Stimulated activated naive CD8-positive, alpha-beta T cell treated with anti-CD3 and anti-CD28 coated beads, Interleukin-15, amount 100 ng/mL, for 72 hours (primary cell): ENCODE data around the gene HACD3.

Experiments
- ATAC-seq: fragments of 150-1000 bp; cut with Tn5 transposase; 2 replicates; pipeline ENCODE4 v1.10.0; 2021; ENCODE audit warnings: mild to moderate bottlenecking, moderate library complexity
- DNase-seq, 2 donors: peaks; one replicate each; pipeline ENCODE4 v3.0.0; 2021 to 2022
- H3K27ac Mint-ChIP-seq, 2 donors: one replicate each; pipeline ENCODE4 v1.8.0; 2022; ENCODE audit warnings: mild to moderate bottlenecking in 2 of 2, mixed read lengths in 2 of 2, moderate library complexity in 2 of 2
- H3K27me3 Mint-ChIP-seq: one replicate; pipeline ENCODE4 v1.8.0; 2022; ENCODE audit warnings: mixed read lengths
- H3K4me1 Mint-ChIP-seq: one replicate; pipeline ENCODE4 v1.8.0; 2022; ENCODE audit warnings: mild to moderate bottlenecking, mixed read lengths
- H3K4me3 Mint-ChIP-seq, 2 donors: one replicate each; pipeline ENCODE4 v1.8.0; 2022; ENCODE audit warnings: mild to moderate bottlenecking in 2 of 2, mixed read lengths in 2 of 2, moderate library complexity in 1 of 2
- H3K9me3 Mint-ChIP-seq, 2 donors: one replicate each; pipeline ENCODE4 v1.8.0; 2022; ENCODE audit warnings: mixed read lengths in 2 of 2

Gene HACD3

GRCh38 chr15:65569728-65570127 is 39.5 kb downstream of the HACD3 start:
- no peak for DNase-seq
- Mint-ChIP-seq H3K27me3 (no peaks in the 10 kb centered on the region), H3K4me3 (no peak overlapping the region), H3K4me1 (no peaks in the 10 kb centered on the region), H3K9me3 (no peaks in the 10 kb centered on the region), H3K27ac (no peak overlapping the region)
- no peak for ATAC-seq

DNA sequence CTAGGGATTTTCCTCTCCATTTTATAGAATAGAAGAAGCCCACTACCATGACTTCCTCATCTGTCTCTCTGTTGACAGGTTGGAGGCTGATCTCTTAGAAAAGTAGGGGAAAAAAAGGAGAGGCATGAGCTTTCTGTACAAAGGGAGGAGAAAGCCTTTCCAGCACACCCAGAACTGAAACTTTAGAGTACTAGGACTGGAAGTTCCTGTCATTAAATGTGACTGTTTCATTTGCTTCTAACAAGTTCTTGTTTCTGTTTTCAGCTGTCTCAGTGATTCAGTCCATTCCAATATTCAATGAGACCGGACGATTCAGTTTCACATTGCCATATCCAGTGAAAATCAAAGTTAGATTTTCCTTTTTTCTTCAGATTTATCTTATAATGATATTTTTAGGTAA is 41.7 kb downstream of the HACD3 start:
- no peaks in the 10 kb centered on the region for H3K4me1 Mint-ChIP-seq
- H3K27me3 Mint-ChIP-seq, result no peaks in the 10 kb centered on the region
- DNase-seq, result no peak
- H3K27ac Mint-ChIP-seq, result no peak overlapping the region
- H3K4me3 Mint-ChIP-seq, result no peak overlapping the region
- no peak for ATAC-seq
- no peaks in the 10 kb centered on the region for H3K9me3 Mint-ChIP-seq

DNA sequence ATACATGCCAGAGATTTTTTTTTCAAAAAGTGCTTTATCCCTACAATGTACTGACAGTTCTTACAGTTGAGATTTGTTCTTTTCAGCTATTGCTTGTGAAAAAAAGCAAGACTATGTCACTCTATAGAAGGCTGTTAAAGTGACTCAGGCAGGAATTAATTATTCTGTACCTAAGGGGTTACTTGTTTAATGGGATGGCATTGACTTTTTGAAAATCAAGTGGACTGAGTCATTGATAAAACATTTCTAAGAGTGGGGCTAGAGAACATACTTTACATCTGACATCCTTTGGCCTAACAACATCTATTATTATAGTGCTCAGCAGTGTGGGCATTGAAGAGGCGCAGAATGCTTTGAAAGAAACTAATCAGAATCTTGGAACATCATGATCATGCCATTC is 46.4 kb downstream of the HACD3 start:
- H3K4me3 Mint-ChIP-seq, result no peak overlapping the region
- no peaks in the 10 kb centered on the region for H3K4me1 Mint-ChIP-seq
- H3K27me3 Mint-ChIP-seq, result no peaks in the 10 kb centered on the region
- no peaks in the 10 kb centered on the region for H3K9me3 Mint-ChIP-seq
- DNase-seq (no peak), ATAC-seq (no peak)
- no peak overlapping the region for H3K27ac Mint-ChIP-seq

- Mint-ChIP-seq H3K4me3 (no peak overlapping the region), H3K4me1 (no peaks in the 10 kb centered on the region), H3K27ac (peak overlapping the region in 1 of 2 donors; percentile 27), H3K9me3 (no peaks in the 10 kb centered on the region), H3K27me3 (no peaks in the 10 kb centered on the region)
- DNase-seq (no peak), ATAC-seq (no peak)
These were observed 47.1 kb downstream of the HACD3 start for GRCh38 chr15:65577129-65577996.

DNA sequence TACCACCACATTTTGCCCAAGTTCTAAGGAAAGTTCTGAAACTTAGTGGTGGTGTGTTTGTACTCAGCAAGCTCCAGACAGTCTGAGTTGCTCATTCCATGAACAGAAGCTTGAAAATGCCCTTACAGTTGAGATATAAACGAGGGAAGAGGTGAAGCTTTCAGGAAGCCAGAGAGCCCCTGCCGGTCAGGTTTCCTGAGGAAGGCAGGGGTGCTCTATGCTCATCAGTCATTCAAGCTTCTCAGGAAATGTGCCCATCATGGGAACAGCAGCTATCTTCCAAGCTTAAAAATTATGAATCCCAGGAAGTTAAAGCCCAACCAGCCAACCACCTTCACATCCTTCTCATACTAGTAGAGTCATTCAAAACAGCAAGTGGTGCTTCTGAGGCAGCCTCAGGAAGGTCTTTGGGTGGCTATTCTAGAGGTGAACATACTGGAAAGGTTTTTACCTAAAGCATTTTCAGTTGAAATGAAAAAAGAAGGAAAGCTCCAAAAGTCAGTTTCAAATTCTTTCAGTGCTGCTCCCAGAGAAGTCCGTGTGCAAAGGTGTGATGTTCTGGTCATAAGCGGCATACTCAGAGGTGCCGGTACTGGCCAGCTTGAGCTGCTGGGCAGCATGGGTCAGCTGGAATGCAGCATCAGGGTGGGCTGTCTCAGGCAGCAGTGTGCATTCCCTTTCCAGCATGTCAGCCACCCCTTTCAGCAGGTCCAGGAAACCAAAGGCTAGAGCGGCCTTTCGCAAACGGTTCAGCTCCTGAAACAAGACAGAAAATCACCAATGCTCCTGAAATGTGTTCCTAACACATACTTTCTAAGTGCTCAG is 48.9 kb downstream of the HACD3 start:
- ATAC-seq (no peak), DNase-seq (no peak)
- H3K4me1 Mint-ChIP-seq, result peaks cover 12% of the 10 kb centered on the region

GRCh38 chr15:65579762-65580161 is 49.5 kb downstream of the HACD3 start:
- Mint-ChIP-seq H3K9me3 (no peaks in the 10 kb centered on the region), H3K27me3 (no peaks in the 10 kb centered on the region), H3K27ac (no peak overlapping the region), H3K4me3 (no peak overlapping the region), H3K4me1 (peaks cover 17% of the 10 kb centered on the region)
- no peak for ATAC-seq
- no peak for DNase-seq

More for the DNA sequence above, 48.9 kb downstream of the HACD3 start:
- no peak overlapping the region for H3K4me3 Mint-ChIP-seq
- no peaks in the 10 kb centered on the region for H3K9me3 Mint-ChIP-seq
- no peaks in the 10 kb centered on the region for H3K27me3 Mint-ChIP-seq
- H3K27ac Mint-ChIP-seq, result peak overlapping the region in 1 of 2 donors; percentile 25

- H3K27ac Mint-ChIP-seq, result peak overlapping the region in 1 of 2 donors; percentile 43
- H3K4me3 Mint-ChIP-seq, result no peak overlapping the region
- no peaks in the 10 kb centered on the region for H3K27me3 Mint-ChIP-seq
- no peak for ATAC-seq
- no peaks in the 10 kb centered on the region for H3K9me3 Mint-ChIP-seq
- no peak for DNase-seq
- peaks cover 17% of the 10 kb centered on the region for H3K4me1 Mint-ChIP-seq
These were observed 50.0 kb downstream of the HACD3 start for GRCh38 chr15:65580287-65580686.

GRCh38 chr15:65583701-65584100 is 53.4 kb downstream of the HACD3 start:
- peak overlapping the region; percentile 24 to 52 for H3K4me3 Mint-ChIP-seq
- H3K9me3 Mint-ChIP-seq, result no peaks in the 10 kb centered on the region
- peak overlapping the region in 1 of 2 donors; percentile 95 for H3K27ac Mint-ChIP-seq
- ATAC-seq (peak; percentile 89), DNase-seq (peak; percentile 16 to 59)
- no peaks in the 10 kb centered on the region for H3K27me3 Mint-ChIP-seq
- H3K4me1 Mint-ChIP-seq, result peaks cover 23% of the 10 kb centered on the region

GRCh38 chr15:65584241-65584640 is 54.0 kb downstream of the HACD3 start:
- Mint-ChIP-seq H3K9me3 (no peaks in the 10 kb centered on the region), H3K4me3 (peak overlapping the region in 1 of 2 donors; percentile 52), H3K27ac (peak overlapping the region in 1 of 2 donors; percentile 95), H3K4me1 (peaks cover 23% of the 10 kb centered on the region), H3K27me3 (no peaks in the 10 kb centered on the region)
- no peak for ATAC-seq
- no peak for DNase-seq

- no peaks in the 10 kb centered on the region for H3K27me3 Mint-ChIP-seq
- DNase-seq (no peak), ATAC-seq (no peak)
- no peaks in the 10 kb centered on the region for H3K9me3 Mint-ChIP-seq
- peaks cover 23% of the 10 kb centered on the region for H3K4me1 Mint-ChIP-seq
- peak overlapping the region in 1 of 2 donors; percentile 12 for H3K27ac Mint-ChIP-seq
- no peak overlapping the region for H3K4me3 Mint-ChIP-seq
These were observed 56.8 kb downstream of the HACD3 start for GRCh38 chr15:65587094-65587493.

GRCh38 chr15:65595960-65596359 is 65.7 kb downstream of the HACD3 start:
- no peak for DNase-seq
- Mint-ChIP-seq H3K4me1 (no peaks in the 10 kb centered on the region), H3K4me3 (no peak overlapping the region)

GRCh38 chr15:65598468-65598867 is 68.2 kb downstream of the HACD3 start:
- H3K4me3 Mint-ChIP-seq, result no peak overlapping the region
- no peak overlapping the region for H3K27ac Mint-ChIP-seq
- ATAC-seq, result no peak
- H3K9me3 Mint-ChIP-seq, result no peaks in the 10 kb centered on the region
- H3K27me3 Mint-ChIP-seq, result no peaks in the 10 kb centered on the region
- no peak for DNase-seq
- H3K4me1 Mint-ChIP-seq, result no peaks in the 10 kb centered on the region

More at GRCh38 chr15:65595960-65596359, 65.7 kb downstream of the HACD3 start:
- no peak overlapping the region for H3K27ac Mint-ChIP-seq
- no peaks in the 10 kb centered on the region for H3K9me3 Mint-ChIP-seq
- no peaks in the 10 kb centered on the region for H3K27me3 Mint-ChIP-seq
- no peak for ATAC-seq

DNA sequence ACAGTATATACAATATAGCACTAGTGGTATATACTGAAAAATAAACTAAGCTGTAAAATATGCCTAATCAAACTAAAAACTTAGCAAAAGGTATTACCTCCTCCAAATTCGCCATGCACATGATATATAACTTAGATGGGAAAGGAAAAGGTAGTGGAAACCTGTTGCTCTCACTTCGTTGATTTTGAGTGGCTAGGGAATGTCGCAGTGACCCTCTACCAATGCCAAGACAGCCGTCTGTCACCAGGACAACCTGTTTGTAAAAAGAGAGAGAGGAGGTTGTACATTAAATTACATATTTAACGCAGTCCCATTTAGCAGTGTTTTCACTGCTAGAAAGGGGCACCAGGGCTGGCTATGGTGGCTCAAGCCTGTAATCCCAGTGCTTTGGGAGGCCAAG is 69.4 kb downstream of the HACD3 start:
- no peaks in the 10 kb centered on the region for H3K4me1 Mint-ChIP-seq

DNA sequence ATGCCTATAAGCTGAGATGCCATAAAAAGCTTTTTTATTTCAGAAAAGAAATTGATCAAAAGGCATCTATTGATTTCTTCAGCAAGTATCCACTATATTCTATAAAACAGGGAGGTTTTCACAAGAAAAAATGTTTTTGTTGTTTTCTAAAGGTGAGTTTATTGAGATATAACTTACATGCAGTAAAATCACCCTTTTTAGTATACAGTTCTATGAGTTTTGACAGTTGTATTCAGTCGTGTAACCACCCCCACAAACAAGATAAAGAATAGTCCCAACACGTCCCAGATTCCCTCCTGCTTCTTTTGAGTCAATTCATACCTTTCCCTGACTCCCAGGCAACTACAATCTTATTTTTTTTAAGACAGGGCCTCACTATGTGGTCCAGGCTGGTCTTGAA is 72.9 kb downstream of the HACD3 start:
- Mint-ChIP-seq H3K27ac (peak overlapping the region in 1 of 2 donors; percentile 21), H3K27me3 (no peaks in the 10 kb centered on the region), H3K4me3 (no peak overlapping the region), H3K4me1 (peaks cover 6% of the 10 kb centered on the region), H3K9me3 (no peaks in the 10 kb centered on the region)
- ATAC-seq (no peak), DNase-seq (no peak)

More for the DNA sequence above, 69.4 kb downstream of the HACD3 start:
- DNase-seq, result no peak
- no peak for ATAC-seq
- no peak overlapping the region for H3K4me3 Mint-ChIP-seq
- no peaks in the 10 kb centered on the region for H3K27me3 Mint-ChIP-seq
- H3K9me3 Mint-ChIP-seq, result no peaks in the 10 kb centered on the region
- H3K27ac Mint-ChIP-seq, result no peak overlapping the region

- Mint-ChIP-seq H3K27ac (peak overlapping the region in 1 of 2 donors; percentile 21), H3K4me3 (no peak overlapping the region), H3K4me1 (peaks cover 6% of the 10 kb centered on the region), H3K27me3 (no peaks in the 10 kb centered on the region), H3K9me3 (no peaks in the 10 kb centered on the region)
- ATAC-seq, result no peak
- DNase-seq, result no peak
These were observed 73.3 kb downstream of the HACD3 start for GRCh38 chr15:65603559-65603958.
